ENCODE measurements around the gene RRN3.
A peak's percentile ranks its signal among the peaks of the same experiment; 100 is the strongest.
"Not testable (repeated sequence)": the region's sequence is repeated elsewhere in the genome, so short reads cannot be mapped to it uniquely, and the experiment has no call there.

Gene RRN3

GRCh38 chr16:15093955-15094827 is at the start of gene RRN3:
RRN3 (minus strand) TSS chr16:15094272; CDS start chr16:15094233, 39 bp downstream.
- DNase-seq = peak; percentile 76 to 78

- DNase-seq = not testable (repeated sequence)
Measured at GRCh38 chr16:15143601-15144091, 49.6 kb upstream of the RRN3 start.

- not testable (repeated sequence) for DNase-seq
Measured at GRCh38 chr16:15142891-15143600, 49.0 kb upstream of the RRN3 start.

- not testable (repeated sequence) for DNase-seq
Measured at GRCh38 chr16:15142107-15142890, 48.2 kb upstream of the RRN3 start.

- no peak for DNase-seq
Measured at GRCh38 chr16:15141586-15141985, 47.5 kb upstream of the RRN3 start.

GRCh38 chr16:15140444-15141365 is 46.6 kb upstream of the RRN3 start:
- DNase-seq = not testable (repeated sequence)

GRCh38 chr16:15137514-15137913 is 43.4 kb upstream of the RRN3 start:
- DNase-seq = not testable (repeated sequence)

- DNase-seq = not testable (repeated sequence)
Measured at GRCh38 chr16:15135483-15136360, 41.6 kb upstream of the RRN3 start.

GRCh38 chr16:15134752-15135482 is 40.8 kb upstream of the RRN3 start:
- not testable (repeated sequence) for DNase-seq

- not testable (repeated sequence) for DNase-seq
Measured at GRCh38 chr16:15133554-15133953, 39.5 kb upstream of the RRN3 start.

GRCh38 chr16:15132719-15133428 is 38.8 kb upstream of the RRN3 start:
- not testable (repeated sequence) for DNase-seq

GRCh38 chr16:15130943-15131700 is 37.0 kb upstream of the RRN3 start:
- not testable (repeated sequence) for DNase-seq

- DNase-seq = not testable (repeated sequence)
Measured at GRCh38 chr16:15130256-15130932, 36.3 kb upstream of the RRN3 start.

GRCh38 chr16:15127641-15128425 is 33.8 kb upstream of the RRN3 start:
- not testable (repeated sequence) for DNase-seq

- not testable (repeated sequence) for DNase-seq
Measured at GRCh38 chr16:15100372-15100987, 6.4 kb upstream of the RRN3 start.

- not testable (repeated sequence) for DNase-seq
Measured at GRCh38 chr16:15099366-15099909, 5.4 kb upstream of the RRN3 start.
